Activated CD8-positive, alpha-beta memory T cell treated with anti-CD3 and anti-CD28 coated beads for 24 hours (primary cell): ENCODE results near the gene CCDC66.
A peak's percentile ranks its signal among the peaks of the same experiment; 100 is the strongest.
"Not testable (repeated sequence)": the region's sequence is repeated elsewhere in the genome, so short reads cannot be mapped to it uniquely, and the experiment has no call there.

Experiments
- DNase-seq: peaks from one replicate; pipeline ENCODE4 v3.0.0-alpha.2; 2020

The CCDC66 gene

GRCh38 chr3:56556908-56557830 is at the start of gene CCDC66:
Gene CCDC66 (plus strand): TSS chr3:56557175. CDS start chr3:56557243, 68 bp downstream.
- DNase-seq = peak; percentile 96

GRCh38 chr3:56519641-56520040 is 37.3 kb upstream of the CCDC66 start:
- no peak for DNase-seq

GRCh38 chr3:56522374-56522773 is 34.6 kb upstream of the CCDC66 start:
- DNase-seq = no peak

- no peak for DNase-seq
Measured at GRCh38 chr3:56525291-56525690, 31.7 kb upstream of the CCDC66 start.

DNA sequence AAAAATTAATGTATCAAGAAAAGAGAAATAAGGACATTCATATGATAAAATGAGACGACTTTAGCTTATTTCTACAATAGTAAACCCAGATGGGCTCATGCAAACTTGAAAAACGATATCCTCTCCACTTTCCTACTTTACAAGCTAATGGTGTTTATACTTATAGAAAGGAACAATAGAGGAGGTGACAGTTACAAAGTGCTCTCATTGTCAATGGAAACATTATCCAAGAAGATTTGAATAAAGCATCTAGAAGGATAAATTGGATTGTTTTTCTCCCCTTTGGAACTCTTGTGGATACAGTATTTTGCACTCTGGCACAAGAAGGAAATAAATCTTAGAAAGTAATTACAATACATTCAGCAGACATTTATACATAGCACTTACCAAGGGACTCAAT is 20.2 kb upstream of the CCDC66 start:
- no peak for DNase-seq

GRCh38 chr3:56547486-56547885 is 9.5 kb upstream of the CCDC66 start:
- DNase-seq = no peak

GRCh38 chr3:56557831-56558170 is 826 bp downstream of the CCDC66 start:
- no peak for DNase-seq

GRCh38 chr3:56573501-56573900 is 16.5 kb downstream of the CCDC66 start:
- DNase-seq = no peak

DNA sequence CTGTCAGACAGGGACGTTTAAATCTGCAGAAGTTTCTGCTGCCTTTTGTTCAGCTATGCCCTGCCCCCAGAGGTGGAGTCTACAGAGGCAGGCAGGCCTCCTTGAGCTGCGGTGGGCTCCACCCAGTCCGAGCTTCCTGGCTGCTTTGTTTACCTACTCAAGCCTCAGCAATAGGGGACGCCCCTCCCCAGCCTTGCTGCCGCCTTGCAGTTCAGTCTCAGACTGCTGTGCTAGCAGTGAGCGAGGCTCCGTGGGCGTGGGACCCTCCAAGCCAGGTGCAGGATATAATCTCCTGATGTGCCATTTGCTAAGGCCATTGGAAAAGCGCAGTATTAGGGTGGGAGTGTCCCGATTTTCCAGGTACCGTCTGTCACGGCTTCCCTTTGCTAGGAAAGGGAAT is 25.0 kb downstream of the CCDC66 start:
- not testable (repeated sequence) for DNase-seq

DNA sequence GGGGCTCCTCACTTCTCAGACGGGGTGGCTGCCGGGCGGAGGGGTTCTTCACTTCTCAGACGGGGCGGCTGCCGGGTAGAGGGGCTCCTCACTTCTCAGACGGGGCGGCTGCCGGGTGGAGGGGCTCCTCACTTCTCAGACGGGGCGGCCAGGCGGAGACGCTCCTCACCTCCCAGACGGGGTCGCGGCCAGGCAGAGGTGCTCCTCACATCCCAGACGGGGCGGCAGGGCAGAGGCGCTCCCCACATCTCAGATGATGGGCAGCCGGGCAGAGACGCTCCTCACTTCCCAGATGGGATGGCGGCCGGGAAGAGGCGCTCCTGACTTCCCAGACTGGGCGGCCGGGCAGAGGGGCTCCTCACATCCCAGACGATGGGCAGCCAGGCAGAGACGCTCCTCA is 27.3 kb downstream of the CCDC66 start:
- DNase-seq = not testable (repeated sequence)

- DNase-seq = no peak
Measured at GRCh38 chr3:56590814-56591213, 33.8 kb downstream of the CCDC66 start.

DNA sequence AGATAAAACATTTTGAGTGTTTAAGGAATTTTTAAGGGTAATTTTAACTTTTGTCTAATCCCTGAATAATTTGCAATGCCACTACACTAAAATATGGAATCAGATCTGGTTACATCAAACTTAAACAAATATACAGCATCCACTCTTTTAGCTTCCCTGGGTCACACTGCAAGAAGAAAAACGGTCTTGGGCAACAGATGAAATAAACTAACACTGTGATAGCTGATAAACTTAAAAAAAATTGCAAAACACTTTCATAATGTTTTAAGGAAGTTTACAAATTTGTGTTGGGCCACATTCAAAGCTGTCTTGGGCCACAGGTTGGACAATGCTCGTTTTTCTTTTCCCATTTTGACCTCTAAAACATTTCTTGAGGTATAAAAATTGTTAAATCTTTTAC is 34.3 kb downstream of the CCDC66 start:
- no peak for DNase-seq

- no peak for DNase-seq
Measured at GRCh38 chr3:56593455-56594158, 36.6 kb downstream of the CCDC66 start.

DNA sequence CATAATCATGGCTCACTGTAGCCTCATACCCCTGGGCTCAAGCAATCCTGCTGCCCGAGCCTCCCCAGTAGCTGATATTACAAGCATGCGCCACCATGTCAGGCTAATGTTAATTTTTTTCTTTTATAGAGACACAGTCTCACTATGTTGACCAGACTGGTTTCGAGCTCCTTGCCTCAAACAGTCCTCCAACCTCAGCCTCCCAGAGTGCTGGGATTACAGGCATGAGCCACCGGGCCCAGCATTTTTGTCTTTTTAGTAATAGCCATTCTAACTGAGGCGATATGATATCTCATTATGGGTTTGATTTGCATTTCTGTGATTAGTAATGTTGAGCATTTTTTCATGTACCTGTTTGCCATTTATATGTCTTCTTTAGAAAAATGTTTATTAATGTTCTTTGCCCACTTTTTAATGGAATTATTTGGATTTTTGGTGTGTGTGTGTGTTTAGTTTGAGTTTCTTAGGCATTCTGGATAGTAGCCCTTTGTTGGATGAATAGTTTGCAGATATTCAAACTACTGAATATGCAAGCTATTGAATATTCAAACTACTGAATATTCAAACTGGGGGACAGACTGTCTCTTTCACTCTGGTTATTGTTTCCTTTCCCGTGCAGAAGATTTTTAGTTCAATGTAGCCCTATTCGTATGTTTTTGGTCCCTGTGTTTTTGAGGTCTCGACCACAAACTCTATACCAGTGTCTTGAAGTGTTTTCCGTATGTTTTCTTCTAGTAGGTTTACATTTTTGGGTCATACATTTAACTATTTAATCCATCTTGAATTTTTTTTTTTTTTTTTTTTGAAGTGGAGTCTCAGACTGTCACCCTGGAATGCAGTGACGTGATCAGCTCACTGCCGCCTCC is 39.2 kb downstream of the CCDC66 start:
- DNase-seq = no peak

DNA sequence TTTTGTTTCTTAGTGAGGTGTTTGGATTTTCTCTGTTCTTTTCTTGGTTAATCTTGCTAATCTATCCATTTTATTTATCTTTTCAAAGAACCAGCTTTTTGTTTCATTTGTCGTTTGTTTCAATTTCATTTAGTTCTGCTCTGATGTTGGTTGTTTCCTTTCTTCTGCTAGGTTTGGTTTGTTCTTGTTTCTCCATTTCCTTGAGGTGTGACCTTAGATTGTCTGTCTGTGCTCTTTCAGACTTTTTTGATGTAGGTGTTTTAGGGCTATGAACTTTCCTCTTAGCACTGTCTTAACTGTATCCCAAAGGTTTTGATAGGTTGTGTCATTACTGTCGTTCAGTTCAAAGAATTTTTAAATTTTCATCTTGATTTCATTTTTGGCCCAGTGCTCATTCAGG is 51.5 kb downstream of the CCDC66 start:
- DNase-seq = not testable (repeated sequence)

- DNase-seq = no peak
Measured at GRCh38 chr3:56610669-56611335, 53.8 kb downstream of the CCDC66 start.

- DNase-seq = no peak
Measured at GRCh38 chr3:56611364-56611763, 54.4 kb downstream of the CCDC66 start.

DNA sequence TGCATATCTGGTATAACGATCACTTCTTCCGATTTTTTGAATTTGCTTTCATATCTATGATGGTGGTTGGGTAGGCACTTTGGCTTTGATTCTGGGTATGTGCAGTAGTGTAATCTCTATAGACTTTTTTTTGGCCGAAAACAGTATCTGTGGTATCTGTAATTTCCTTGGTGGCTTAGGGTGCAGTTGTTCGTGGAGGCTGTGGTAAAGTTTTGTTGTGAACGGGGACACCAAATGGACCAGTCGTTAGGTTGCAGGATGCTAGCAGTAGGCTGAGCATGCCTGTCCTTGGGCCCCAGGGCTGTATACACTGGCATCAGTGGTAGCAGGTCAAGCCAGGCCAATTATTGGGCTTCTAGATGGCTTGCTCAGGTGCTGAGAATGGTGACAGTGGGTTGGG is 55.2 kb downstream of the CCDC66 start:
- no peak for DNase-seq

DNA sequence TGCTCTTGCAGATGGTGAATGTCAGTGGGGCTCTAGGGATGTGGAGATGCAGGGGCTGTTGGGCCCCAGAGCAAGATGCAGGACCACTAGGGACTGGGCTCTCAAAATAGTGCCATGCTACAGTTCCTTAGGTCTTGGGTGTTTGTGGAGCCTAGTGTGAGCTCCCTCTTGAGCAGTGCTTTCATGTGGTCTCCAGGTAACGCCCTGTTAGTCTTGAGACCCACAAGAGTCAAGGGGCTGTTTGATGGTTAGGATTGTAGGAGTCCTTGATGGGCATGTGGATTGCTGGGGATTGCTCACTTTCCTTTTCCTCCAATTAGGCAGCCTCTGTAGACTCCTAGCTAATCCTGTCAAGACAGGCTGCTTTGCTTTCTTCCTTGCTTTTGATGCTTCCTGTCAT is 56.0 kb downstream of the CCDC66 start:
- DNase-seq = no peak

GRCh38 chr3:56616478-56617006 is 59.6 kb downstream of the CCDC66 start:
- no peak for DNase-seq

DNA sequence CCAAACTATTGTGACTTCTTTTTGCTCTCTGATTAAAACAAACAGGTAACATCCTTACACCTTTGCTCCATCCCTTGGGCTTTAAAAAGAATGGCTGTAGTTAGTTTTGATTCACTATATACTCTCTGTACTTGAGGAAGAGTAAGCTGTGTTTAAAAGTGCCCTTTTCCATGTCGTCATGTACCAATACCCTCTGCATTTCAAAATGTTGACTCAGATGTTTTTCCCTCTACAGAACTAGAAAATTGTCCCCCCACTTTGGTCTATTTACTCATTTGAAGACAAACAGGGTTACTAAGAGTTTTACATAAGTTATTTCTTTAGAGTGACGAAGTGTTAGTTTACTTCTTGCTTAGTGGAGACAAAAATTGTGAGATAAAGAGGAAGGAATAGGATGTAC is 63.4 kb downstream of the CCDC66 start:
- no peak for DNase-seq

DNA sequence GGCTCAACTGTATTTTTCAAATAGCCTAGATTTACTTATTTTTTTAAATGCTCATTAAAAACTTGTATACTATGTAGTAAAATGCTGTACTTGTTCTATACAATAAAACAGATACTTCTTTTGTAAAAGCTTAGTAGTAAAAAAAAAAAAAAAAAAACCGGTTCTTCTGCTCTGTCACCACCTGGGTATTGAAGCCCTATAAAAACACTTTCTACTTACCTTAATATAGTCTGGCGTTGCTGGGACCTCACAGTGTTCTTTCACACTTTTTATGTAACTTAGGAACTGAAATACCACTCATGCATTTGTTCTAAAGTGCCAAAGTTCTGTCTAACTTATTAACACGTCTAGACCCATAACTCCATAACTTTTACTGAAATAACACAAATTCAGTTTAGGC is 64.7 kb downstream of the CCDC66 start:
- DNase-seq = no peak
